Eye (tissue), 1 donor: ENCODE measurements around the gene ARHGEF39.

Experiments used
- DNase-seq: peaks from one replicate; pipeline ENCODE4 v3.0.0-alpha.2; 2015

ARHGEF39 gene

GRCh38 chr9:35673132-35674024, 8.4 kb upstream of the ARHGEF39 start, which contains the start of gene CA9:
Gene CA9 (plus strand): TSS chr9:35673928. CDS start chr9:35673960, 32 bp downstream.
- DNase-seq: no peak

- no peak for DNase-seq
Observed at GRCh38 chr9:35669331-35670145, 4.5 kb upstream of the ARHGEF39 start.

GRCh38 chr9:35667939-35668338, 2.9 kb upstream of the ARHGEF39 start:
- no peak for DNase-seq

- DNase-seq: no peak
Observed at GRCh38 chr9:35666549-35666948, 1.6 kb upstream of the ARHGEF39 start.

GRCh38 chr9:35666045-35666444, 1.1 kb upstream of the ARHGEF39 start:
- peak; percentile 38 for DNase-seq

GRCh38 chr9:35665471-35665818, 450 bp upstream of the ARHGEF39 start:
- no peak for DNase-seq

- DNase-seq: no peak
Observed at GRCh38 chr9:35662437-35662836, 2.6 kb downstream of the ARHGEF39 start.

- DNase-seq: no peak
Observed at GRCh38 chr9:35661756-35662350, 3.1 kb downstream of the ARHGEF39 start.

- DNase-seq: peak; percentile 22
Observed at GRCh38 chr9:35660966-35661415, 4.0 kb downstream of the ARHGEF39 start.

- DNase-seq: peak; percentile 62
Observed at GRCh38 chr9:35659340-35659739, 5.7 kb downstream of the ARHGEF39 start.

- DNase-seq: no peak
Observed at GRCh38 chr9:35658968-35659220, 6.1 kb downstream of the ARHGEF39 start.

GRCh38 chr9:35658137-35658967, 6.6 kb downstream of the ARHGEF39 start, which contains the start of gene CCDC107:
Gene CCDC107 (plus strand): TSS chr9:35658292. CDS start chr9:35658380, 88 bp downstream.
- DNase-seq: peak; percentile 98

- peak; percentile 99 for DNase-seq
Observed at GRCh38 chr9:35657546-35658136, 7.4 kb downstream of the ARHGEF39 start, which contains the start of gene RMRP. Gene RMRP (minus strand): TSS chr9:35658019.

GRCh38 chr9:35656831-35657545, 8.0 kb downstream of the ARHGEF39 start:
- no peak for DNase-seq

GRCh38 chr9:35656348-35656747, 8.6 kb downstream of the ARHGEF39 start:
- DNase-seq: peak; percentile 31

- no peak for DNase-seq
Observed at GRCh38 chr9:35653611-35654010, 11.4 kb downstream of the ARHGEF39 start.

- DNase-seq: no peak
Observed at GRCh38 chr9:35652829-35653209, 12.2 kb downstream of the ARHGEF39 start.

GRCh38 chr9:35651956-35652828, 12.8 kb downstream of the ARHGEF39 start:
- no peak for DNase-seq

GRCh38 chr9:35650341-35651158, 14.4 kb downstream of the ARHGEF39 start, which contains the start of gene SIT1:
Gene SIT1 (minus strand): TSS chr9:35650931. CDS start chr9:35650853, 78 bp downstream.
- peak; percentile 28 for DNase-seq
